ENCODE results near the gene ARSA.

DNA sequence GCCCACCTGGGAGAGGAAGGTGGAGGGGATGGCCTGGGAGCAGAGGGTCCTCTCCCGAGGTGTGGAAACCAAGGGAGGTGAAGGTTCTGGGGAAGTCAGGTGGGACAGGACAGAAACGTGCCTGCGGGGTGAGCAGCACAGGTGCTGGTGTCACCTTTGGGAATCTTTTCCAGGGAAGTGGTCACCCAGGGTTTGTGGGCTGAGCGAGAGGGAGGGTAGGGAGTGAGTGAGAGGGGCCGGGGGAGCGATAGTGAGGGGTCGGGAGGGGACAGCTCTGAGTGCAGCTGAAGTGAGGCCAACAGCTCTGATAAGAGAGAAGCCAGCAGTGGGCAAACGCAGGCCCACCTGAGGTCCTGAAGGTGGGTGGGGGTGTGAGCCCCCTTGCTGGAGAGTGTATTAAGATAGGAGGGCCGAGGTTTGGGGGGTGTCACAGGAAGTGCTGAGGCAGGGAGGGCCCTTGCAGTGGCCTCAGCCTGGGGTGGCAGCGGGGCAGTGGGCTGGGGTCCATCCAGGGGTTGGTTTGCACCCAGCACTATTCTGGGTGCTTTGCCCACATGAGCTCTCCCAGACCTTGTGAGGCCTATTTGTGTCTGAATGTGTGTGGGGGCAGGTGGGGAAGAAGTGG lies 43.1 kb upstream of the ARSA start:
- TF ChIP-seq, protein P1, sequence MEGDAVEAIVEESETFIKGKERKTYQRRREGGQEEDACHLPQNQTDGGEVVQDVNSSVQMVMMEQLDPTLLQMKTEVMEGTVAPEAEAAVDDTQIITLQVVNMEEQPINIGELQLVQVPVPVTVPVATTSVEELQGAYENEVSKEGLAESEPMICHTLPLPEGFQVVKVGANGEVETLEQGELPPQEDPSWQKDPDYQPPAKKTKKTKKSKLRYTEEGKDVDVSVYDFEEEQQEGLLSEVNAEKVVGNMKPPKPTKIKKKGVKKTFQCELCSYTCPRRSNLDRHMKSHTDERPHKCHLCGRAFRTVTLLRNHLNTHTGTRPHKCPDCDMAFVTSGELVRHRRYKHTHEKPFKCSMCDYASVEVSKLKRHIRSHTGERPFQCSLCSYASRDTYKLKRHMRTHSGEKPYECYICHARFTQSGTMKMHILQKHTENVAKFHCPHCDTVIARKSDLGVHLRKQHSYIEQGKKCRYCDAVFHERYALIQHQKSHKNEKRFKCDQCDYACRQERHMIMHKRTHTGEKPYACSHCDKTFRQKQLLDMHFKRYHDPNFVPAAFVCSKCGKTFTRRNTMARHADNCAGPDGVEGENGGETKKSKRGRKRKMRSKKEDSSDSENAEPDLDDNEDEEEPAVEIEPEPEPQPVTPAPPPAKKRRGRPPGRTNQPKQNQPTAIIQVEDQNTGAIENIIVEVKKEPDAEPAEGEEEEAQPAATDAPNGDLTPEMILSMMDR (IDR thresholded peaks at IDR 0.05), result no peak
- TF ChIP-seq POLR2AphosphoS5 (IDR thresholded peaks at IDR 0.05), result no peak
